Gastroesophageal sphincter (tissue), 4 donors: ENCODE measurements around the gene FAM131C. TPM values are rescaled to one million over a fixed set of nuclear protein-coding genes. Genes with fewer than 3 reads are reported as not detected.

Source experiments
- ATAC-seq: fragments of 150-250 bp; one replicate; pipeline ENCODE4 v1.9.1; 2016; ENCODE audit warnings: mild to moderate bottlenecking, moderate library complexity
- H3K27ac ChIP-seq, 4 donors: fragments of 200-600 bp; sonication (generic) in 3 of 4; 1 replicate in 3 of 4; 2 replicates in 1 of 4; pipeline ENCODE4 v1.5.1; 2016 to 2019
- H3K27me3 ChIP-seq: fragments of 200-600 bp; sonication (generic); one replicate; pipeline ENCODE4 v1.5.1; 2019
- H3K36me3 ChIP-seq, 2 donors: fragments of 200-600 bp; sonication (generic); one replicate each; pipeline ENCODE4 v1.5.1; 2019; ENCODE audit warnings: control low read depth in 1 of 2
- H3K4me1 ChIP-seq, 3 donors: fragments of 200-600 bp; sonication (generic); 1 replicate in 2 of 3; 2 replicates in 1 of 3; pipeline ENCODE4 v1.5.1; 2016 to 2019; ENCODE audit warnings: control low read depth in 2 of 3
- H3K4me3 ChIP-seq, 2 donors: fragments of 200-600 bp; sonication (generic); one replicate each; pipeline ENCODE4 v1.5.1; 2019; ENCODE audit warnings: mild to moderate bottlenecking in 1 of 2, moderate library complexity in 1 of 2
- H3K9me3 ChIP-seq, 3 donors: fragments of 200-600 bp; sonication (generic); one replicate each; pipeline ENCODE4 v1.5.1; 2017 to 2019; ENCODE audit warnings: control low read depth in 2 of 3
- CTCF ChIP-seq, 4 experiments: fragments of 200-600 bp in 2 of 4; fragments of 450-650 bp in 2 of 4; sonication (generic) in 1 of 4; IDR thresholded peaks; one replicate each; pipeline ENCODE4 v1.5.1; 2017 to 2019; ENCODE audit warnings: antibody characterized with exemption in 4 of 4, mild to moderate bottlenecking in 2 of 4, moderate library complexity in 2 of 4
- EP300 ChIP-seq: sonication (generic); formaldehyde crosslinking; IDR thresholded peaks from one replicate; pipeline ENCODE4 v1.6.1; 2017; ENCODE audit warnings: antibody characterized with exemption, mild to moderate bottlenecking
- POLR2A ChIP-seq, 2 donors: fragments of 450-650 bp; IDR thresholded peaks; one replicate each; pipeline ENCODE4 v1.6.1; 2017; ENCODE audit warnings: antibody characterized with exemption in 2 of 2, mild to moderate bottlenecking in 2 of 2, moderate library complexity in 1 of 2
- POLR2AphosphoS5 ChIP-seq: sonication (generic); formaldehyde crosslinking; IDR thresholded peaks from one replicate; pipeline ENCODE4 v1.6.1; 2017; ENCODE audit warnings: antibody characterized with exemption
- WGBS, 2 donors: methylation state at CpG; one replicate each; pipeline ENCODE4 v1.1.5; 2018; ENCODE audit warnings: low coverage in 1 of 2; 5-methylcytosine and 5-hydroxymethylcytosine counted together
- total RNA-seq, 4 donors: library from RNA; depleted of rRNA; stranded (reverse); fragments of >200 nt; gene quantifications; one replicate each; pipeline ENCODE4 v1.1.0, GENCODE V29; 2016

FAM131C gene
- total RNA-seq, 4 donors from 2014 or later = not detected

- Histone ChIP-seq H3K4me1 (peaks cover 0 to 17% (median 5%) of the 10 kb centered on the region in 3 donors), H3K27ac (no peak overlapping the region), H3K36me3 (no peaks in the 10 kb centered on the region), H3K9me3 (no peaks in the 10 kb centered on the region), H3K4me3 (no peak overlapping the region), H3K27me3 (no peaks in the 10 kb centered on the region)
- TF ChIP-seq EP300 = no peak
- no peak for TF ChIP-seq POLR2A (IDR thresholded peaks at IDR 0.05)
- TF ChIP-seq CTCF (IDR thresholded peaks at IDR 0.05) = no peak
- TF ChIP-seq POLR2AphosphoS5 = no peak
- 75 to 82% methylated on average over 4 of the region's 6 CpGs for WGBS, 2 donors
- ATAC-seq = no peak
These were observed 43.9 kb upstream of the FAM131C start for GRCh38 chr1:16117369-16117768.

- no peak for ATAC-seq
- Histone ChIP-seq H3K27ac (no peak overlapping the region), H3K36me3 (no peaks in the 10 kb centered on the region), H3K4me3 (no peak overlapping the region), H3K9me3 (no peaks in the 10 kb centered on the region), H3K27me3 (no peaks in the 10 kb centered on the region), H3K4me1 (peaks cover 0 to 25% (median 7%) of the 10 kb centered on the region in 3 donors)
- 87 to 96% methylated on average over 4 to 8 of the region's 8 CpGs for WGBS, 2 donors
- TF ChIP-seq CTCF (IDR thresholded peaks at IDR 0.05) = no peak
- no peak for TF ChIP-seq POLR2A (IDR thresholded peaks at IDR 0.05)
- no peak for TF ChIP-seq EP300
- no peak for TF ChIP-seq POLR2AphosphoS5
These were observed 43.2 kb upstream of the FAM131C start for GRCh38 chr1:16116625-16117024.

GRCh38 chr1:16116002-16116401, 42.6 kb upstream of the FAM131C start:
- no peak overlapping the region for H3K27ac ChIP-seq
- no peak overlapping the region for H3K4me3 ChIP-seq
- H3K36me3 ChIP-seq = no peaks in the 10 kb centered on the region
- H3K9me3 ChIP-seq = no peaks in the 10 kb centered on the region
- peaks cover 0 to 20% (median 7%) of the 10 kb centered on the region in 3 donors for H3K4me1 ChIP-seq
- no peak for TF ChIP-seq EP300
- TF ChIP-seq POLR2A (IDR thresholded peaks at IDR 0.05) = no peak
- no peaks in the 10 kb centered on the region for H3K27me3 ChIP-seq
- 81% methylated on average over 2 of the region's 16 CpGs; no CpG with 5 or more reads in 1 of the 2 donors for WGBS, 2 donors
- ATAC-seq = no peak

GRCh38 chr1:16115468-16115983, 42.1 kb upstream of the FAM131C start:
- WGBS, 2 donors = no CpG with 5 or more reads among the region's 6 CpGs
- Histone ChIP-seq H3K27me3 (no peaks in the 10 kb centered on the region), H3K36me3 (no peaks in the 10 kb centered on the region), H3K4me3 (no peak overlapping the region), H3K27ac (no peak overlapping the region), H3K4me1 (peaks cover 0 to 16% (median 7%) of the 10 kb centered on the region in 3 donors), H3K9me3 (no peaks in the 10 kb centered on the region)
- TF ChIP-seq POLR2AphosphoS5 = no peak
- no peak for TF ChIP-seq EP300
- TF ChIP-seq CTCF (IDR thresholded peaks at IDR 0.05) = no peak
- TF ChIP-seq POLR2A (IDR thresholded peaks at IDR 0.05) = no peak
- ATAC-seq = no peak

GRCh38 chr1:16114527-16115467, 41.3 kb upstream of the FAM131C start:
- Histone ChIP-seq H3K36me3 (no peaks in the 10 kb centered on the region), H3K27me3 (no peaks in the 10 kb centered on the region), H3K9me3 (no peaks in the 10 kb centered on the region), H3K27ac (no peak overlapping the region), H3K4me1 (peaks cover 0 to 16% (median 7%) of the 10 kb centered on the region in 3 donors), H3K4me3 (no peak overlapping the region)
- no peak for TF ChIP-seq POLR2A (IDR thresholded peaks at IDR 0.05)
- TF ChIP-seq POLR2AphosphoS5 = no peak
- TF ChIP-seq EP300 = no peak
- TF ChIP-seq CTCF (IDR thresholded peaks at IDR 0.05) = no peak
- 91% methylated on average over 6 of the region's 23 CpGs; no CpG with 5 or more reads in 1 of the 2 donors for WGBS, 2 donors
- no peak for ATAC-seq
